Hepatocyte (in vitro differentiated cells): ENCODE measurements around the gene TFB2M.

Source experiments
- EZH2phosphoT487 ChIP-seq: fragments of 200-600 bp; sonication (generic); IDR thresholded peaks from one replicate; pipeline ENCODE4 v1.6.1; 2018; ENCODE audit warnings: antibody characterized with exemption, mild to moderate bottlenecking, low read depth, moderate library complexity; ENCODE audit not compliant: unreplicated experiment, severe bottlenecking
- TF ChIP-seq, protein P1 (sequence below): fragments of 200-600 bp; sonication (generic); IDR thresholded peaks from 2 replicates; pipeline ENCODE4 v1.5.1; 2016; ENCODE audit warnings: antibody characterized with exemption, mild to moderate bottlenecking; ENCODE audit not compliant: poor library complexity

DNA sequence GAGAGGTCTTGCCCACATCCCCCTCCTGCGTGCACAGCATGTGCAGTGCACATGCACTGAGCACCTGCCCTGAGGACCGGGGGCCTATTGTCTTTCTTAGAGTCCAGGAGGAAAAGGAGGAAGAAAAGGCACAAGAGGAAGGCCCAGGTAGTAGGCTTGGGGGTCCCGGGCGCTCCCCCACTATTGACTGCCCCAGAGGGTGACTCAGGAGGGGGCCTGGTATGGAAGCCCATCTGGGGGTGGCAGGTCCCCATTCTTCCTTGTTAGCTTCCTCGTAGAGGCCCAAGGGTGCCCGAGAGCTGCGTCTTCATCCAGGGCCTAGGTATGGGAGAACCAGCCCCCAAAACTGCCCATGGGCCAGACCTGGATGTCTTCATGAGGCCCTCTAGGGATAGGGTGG lies 54.9 kb downstream of the TFB2M start:
- TF ChIP-seq, protein P1, sequence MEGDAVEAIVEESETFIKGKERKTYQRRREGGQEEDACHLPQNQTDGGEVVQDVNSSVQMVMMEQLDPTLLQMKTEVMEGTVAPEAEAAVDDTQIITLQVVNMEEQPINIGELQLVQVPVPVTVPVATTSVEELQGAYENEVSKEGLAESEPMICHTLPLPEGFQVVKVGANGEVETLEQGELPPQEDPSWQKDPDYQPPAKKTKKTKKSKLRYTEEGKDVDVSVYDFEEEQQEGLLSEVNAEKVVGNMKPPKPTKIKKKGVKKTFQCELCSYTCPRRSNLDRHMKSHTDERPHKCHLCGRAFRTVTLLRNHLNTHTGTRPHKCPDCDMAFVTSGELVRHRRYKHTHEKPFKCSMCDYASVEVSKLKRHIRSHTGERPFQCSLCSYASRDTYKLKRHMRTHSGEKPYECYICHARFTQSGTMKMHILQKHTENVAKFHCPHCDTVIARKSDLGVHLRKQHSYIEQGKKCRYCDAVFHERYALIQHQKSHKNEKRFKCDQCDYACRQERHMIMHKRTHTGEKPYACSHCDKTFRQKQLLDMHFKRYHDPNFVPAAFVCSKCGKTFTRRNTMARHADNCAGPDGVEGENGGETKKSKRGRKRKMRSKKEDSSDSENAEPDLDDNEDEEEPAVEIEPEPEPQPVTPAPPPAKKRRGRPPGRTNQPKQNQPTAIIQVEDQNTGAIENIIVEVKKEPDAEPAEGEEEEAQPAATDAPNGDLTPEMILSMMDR, result no peak
- no peak for TF ChIP-seq EZH2phosphoT487
